RWPE2 (cell line): Measurements from ENCODE around the gene BNIP1.

Source experiments
- ATAC-seq: fragments of 200-7000 bp; cut with Tn5 transposase; 3 replicates; pipeline ENCODE4 v1.9.1; 2021; ENCODE audit warnings: low read depth
- DNase-seq: peaks from one replicate; pipeline ENCODE4 v3.0.0-alpha.2; 2020; ENCODE audit warnings: low spot score
- H3K27ac ChIP-seq: fragments of 450-650 bp; 2 replicates; pipeline ENCODE4 v1.5.1; 2017; ENCODE audit warnings: mild to moderate bottlenecking; ENCODE audit not compliant: poor library complexity, severe bottlenecking
- H3K27me3 ChIP-seq: fragments of 250-450 bp; sonication (Bioruptor Pico); 2 replicates; pipeline ENCODE4 v1.5.1; 2021; ENCODE audit warnings: mild to moderate bottlenecking, moderate library complexity; ENCODE audit not compliant: insufficient read depth, poor library complexity, severe bottlenecking
- H3K36me3 ChIP-seq: fragments of 250-450 bp; sonication (Bioruptor Pico); 2 replicates; pipeline ENCODE4 v1.5.1; 2020; ENCODE audit warnings: low read depth, mild to moderate bottlenecking, moderate library complexity
- H3K4me1 ChIP-seq: fragments of 250-450 bp; sonication (Bioruptor Pico); 2 replicates; pipeline ENCODE4 v1.5.1; 2021; ENCODE audit warnings: mild to moderate bottlenecking, moderate library complexity; ENCODE audit not compliant: insufficient read depth, poor library complexity, severe bottlenecking
- H3K4me3 ChIP-seq: fragments of 250-450 bp; sonication (Bioruptor Pico); 2 replicates; pipeline ENCODE4 v1.5.1; 2021; ENCODE audit warnings: mild to moderate bottlenecking, moderate library complexity; ENCODE audit not compliant: severe bottlenecking
- H3K9me3 ChIP-seq: fragments of 250-450 bp; sonication (Bioruptor Pico); 2 replicates; pipeline ENCODE4 v1.5.1; 2021; ENCODE audit warnings: mild to moderate bottlenecking, moderate library complexity; ENCODE audit not compliant: severe bottlenecking
- TF ChIP-seq, protein P1 (sequence below): fragments of 450-650 bp; IDR thresholded peaks from one replicate; pipeline ENCODE4 v1.5.1; 2017; ENCODE audit warnings: mild to moderate bottlenecking, moderate library complexity; ENCODE audit not compliant: poor library complexity, severe bottlenecking

The BNIP1 gene

DNA sequence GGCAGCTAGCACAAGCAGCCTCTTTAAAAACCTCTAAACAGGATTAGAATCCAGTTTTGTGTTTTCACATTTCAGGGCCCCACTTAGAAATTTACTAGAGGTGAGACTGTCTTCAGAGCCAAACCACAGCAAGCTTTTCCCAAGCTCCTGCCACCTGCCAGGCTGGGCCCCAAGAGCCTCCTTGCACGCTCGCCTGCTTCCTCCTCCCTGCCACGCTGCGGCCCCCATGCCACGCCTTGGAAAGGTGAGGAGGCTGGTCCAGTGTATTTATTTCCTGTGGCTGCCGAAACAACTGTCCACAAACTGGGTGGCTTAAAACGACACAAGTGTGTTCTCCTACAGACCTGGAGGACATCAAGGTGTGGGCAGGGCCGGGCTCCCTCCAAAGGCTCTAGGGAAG, 47.2 kb downstream of the BNIP1 start:
- TF ChIP-seq, protein P1, sequence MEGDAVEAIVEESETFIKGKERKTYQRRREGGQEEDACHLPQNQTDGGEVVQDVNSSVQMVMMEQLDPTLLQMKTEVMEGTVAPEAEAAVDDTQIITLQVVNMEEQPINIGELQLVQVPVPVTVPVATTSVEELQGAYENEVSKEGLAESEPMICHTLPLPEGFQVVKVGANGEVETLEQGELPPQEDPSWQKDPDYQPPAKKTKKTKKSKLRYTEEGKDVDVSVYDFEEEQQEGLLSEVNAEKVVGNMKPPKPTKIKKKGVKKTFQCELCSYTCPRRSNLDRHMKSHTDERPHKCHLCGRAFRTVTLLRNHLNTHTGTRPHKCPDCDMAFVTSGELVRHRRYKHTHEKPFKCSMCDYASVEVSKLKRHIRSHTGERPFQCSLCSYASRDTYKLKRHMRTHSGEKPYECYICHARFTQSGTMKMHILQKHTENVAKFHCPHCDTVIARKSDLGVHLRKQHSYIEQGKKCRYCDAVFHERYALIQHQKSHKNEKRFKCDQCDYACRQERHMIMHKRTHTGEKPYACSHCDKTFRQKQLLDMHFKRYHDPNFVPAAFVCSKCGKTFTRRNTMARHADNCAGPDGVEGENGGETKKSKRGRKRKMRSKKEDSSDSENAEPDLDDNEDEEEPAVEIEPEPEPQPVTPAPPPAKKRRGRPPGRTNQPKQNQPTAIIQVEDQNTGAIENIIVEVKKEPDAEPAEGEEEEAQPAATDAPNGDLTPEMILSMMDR = no peak
- Histone ChIP-seq H3K27ac (no peak overlapping the region), H3K4me1 (no peaks in the 10 kb centered on the region), H3K9me3 (no peaks in the 10 kb centered on the region), H3K4me3 (no peak overlapping the region), H3K27me3 (no peaks in the 10 kb centered on the region), H3K36me3 (no peaks in the 10 kb centered on the region)
- no peak for ATAC-seq
- no peak for DNase-seq

DNA sequence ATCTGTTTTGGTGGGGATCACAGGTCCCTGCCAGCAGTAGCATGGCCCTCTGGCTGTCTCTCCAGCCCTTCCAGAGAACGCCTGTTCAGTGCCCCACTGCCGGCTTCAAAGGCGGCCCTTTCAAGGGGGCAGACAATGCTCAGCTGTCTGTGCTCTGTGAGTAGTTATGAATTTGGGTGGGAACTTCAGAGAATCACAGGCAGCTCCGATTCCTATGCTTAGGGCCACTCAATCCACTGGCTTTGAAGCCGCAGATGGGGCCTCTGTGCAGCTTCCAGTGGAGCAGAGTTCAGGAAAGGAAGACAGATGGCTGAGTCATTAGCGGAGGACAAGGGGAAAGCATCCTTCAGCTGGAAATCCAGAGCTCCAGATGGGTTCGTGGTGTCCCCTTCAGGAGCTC, 48.2 kb downstream of the BNIP1 start:
- Histone ChIP-seq H3K27me3 (no peaks in the 10 kb centered on the region), H3K4me1 (no peaks in the 10 kb centered on the region), H3K4me3 (no peak overlapping the region), H3K9me3 (no peaks in the 10 kb centered on the region), H3K36me3 (no peaks in the 10 kb centered on the region), H3K27ac (no peak overlapping the region)
- ATAC-seq (no peak), DNase-seq (no peak)
- TF ChIP-seq, protein P1 = no peak

DNA sequence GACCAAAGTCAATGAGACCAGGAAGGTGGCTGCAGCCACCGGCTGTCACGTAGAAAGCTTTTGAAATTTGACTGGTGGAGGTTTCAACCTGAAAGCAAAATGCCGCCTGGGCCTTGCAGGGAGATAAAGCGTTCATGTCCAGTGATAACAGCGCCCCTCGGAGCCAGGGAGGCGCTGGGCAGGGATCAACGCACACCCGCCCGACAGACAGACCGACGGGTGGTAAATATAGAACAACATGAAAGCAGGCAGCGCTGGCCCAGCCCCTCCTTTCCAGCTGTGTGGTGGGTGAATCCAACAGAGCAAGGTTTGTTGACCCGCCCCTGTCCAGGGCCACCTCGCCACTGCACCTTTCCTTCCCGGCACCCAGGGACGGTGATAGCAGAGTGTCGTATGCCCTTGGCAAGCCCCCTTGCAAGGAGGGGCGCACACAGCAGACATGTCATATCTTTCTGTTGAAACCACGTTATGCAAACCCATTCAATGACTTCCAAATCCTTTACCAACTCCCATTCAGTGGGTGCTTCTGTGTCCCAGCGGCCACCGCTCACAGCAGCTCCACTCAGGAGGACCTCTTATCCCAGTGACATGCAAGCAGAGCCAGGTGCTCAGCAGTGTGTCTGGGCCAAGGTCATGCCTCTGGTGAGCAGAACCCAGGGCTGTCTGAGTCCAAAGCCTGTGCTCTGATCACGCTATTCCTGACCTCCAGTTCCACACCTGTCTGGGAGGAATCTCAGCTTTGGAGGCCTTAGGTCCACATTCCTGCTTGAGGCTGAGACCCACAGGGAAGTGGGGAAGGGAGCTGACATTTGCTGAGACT, 52.0 kb downstream of the BNIP1 start:
- no peaks in the 10 kb centered on the region for H3K4me1 ChIP-seq
- H3K9me3 ChIP-seq = peaks cover 3% of the 10 kb centered on the region
- DNase-seq = no peak
- H3K4me3 ChIP-seq = no peak overlapping the region
- H3K27ac ChIP-seq = no peak overlapping the region
- no peak for ATAC-seq
- TF ChIP-seq, protein P1 = no peak
- H3K36me3 ChIP-seq = no peaks in the 10 kb centered on the region
- no peaks in the 10 kb centered on the region for H3K27me3 ChIP-seq

DNA sequence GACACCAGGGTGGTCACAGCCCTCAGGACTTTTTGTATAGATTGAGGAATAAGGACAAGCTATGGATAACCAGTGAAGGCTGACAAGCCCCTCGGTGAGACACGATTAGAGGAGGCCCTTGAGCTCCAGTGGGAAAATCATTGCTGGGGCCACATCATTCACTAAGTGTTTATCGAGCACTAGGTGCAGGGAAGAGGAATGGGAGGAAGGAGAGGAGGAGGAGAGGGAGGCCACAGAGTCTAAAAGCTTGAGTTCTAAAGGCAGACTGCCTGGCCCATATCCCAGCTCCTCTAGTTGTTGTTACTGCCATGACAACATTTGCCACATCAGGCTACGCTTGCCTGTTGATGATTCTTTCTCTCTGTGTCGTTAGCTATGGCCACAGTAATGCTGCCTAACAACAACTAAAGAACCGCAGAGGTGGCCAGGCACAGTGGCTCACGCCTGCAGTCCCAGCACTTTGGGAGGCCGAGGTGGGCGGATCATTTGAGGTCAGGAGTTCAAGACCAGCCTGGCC, 53.1 kb downstream of the BNIP1 start:
- Histone ChIP-seq H3K27me3 (no peaks in the 10 kb centered on the region), H3K4me3 (no peak overlapping the region), H3K27ac (no peak overlapping the region), H3K36me3 (no peaks in the 10 kb centered on the region), H3K4me1 (peaks cover 5% of the 10 kb centered on the region), H3K9me3 (peaks cover 3% of the 10 kb centered on the region)
- TF ChIP-seq, protein P1 = no peak
- no peak for DNase-seq
- no peak for ATAC-seq

DNA sequence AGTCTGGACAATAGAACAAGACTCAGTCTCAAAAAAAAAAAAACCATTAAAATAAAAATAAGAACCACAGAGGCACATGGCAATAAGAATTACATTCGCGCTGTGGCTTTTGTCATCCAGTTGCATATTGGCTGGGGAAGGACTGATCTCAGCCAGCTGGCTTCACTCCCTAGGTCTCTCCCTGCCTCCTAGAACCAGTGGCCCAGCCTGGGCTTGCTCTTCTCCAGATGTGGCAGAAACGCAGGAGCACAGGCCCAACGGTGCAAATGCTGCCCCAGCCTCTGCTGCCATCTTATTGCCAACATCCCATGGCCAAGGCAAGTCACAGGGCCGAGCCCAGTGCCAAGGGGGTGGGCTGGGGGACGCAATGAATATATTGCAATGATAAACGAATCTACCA, 53.7 kb downstream of the BNIP1 start:
- DNase-seq = no peak
- H3K36me3 ChIP-seq = no peaks in the 10 kb centered on the region
- peaks cover 3% of the 10 kb centered on the region for H3K9me3 ChIP-seq
- TF ChIP-seq, protein P1 = no peak
- no peak for ATAC-seq
- H3K27me3 ChIP-seq = no peaks in the 10 kb centered on the region
- H3K27ac ChIP-seq = no peak overlapping the region
- H3K4me3 ChIP-seq = no peak overlapping the region
- H3K4me1 ChIP-seq = peaks cover 8% of the 10 kb centered on the region
